ENCODE results near the gene STK32A. TPM values are rescaled to one million over a fixed set of nuclear protein-coding genes. Genes with fewer than 3 reads are reported as not detected.
A peak's percentile ranks its signal among the peaks of the same experiment; 100 is the strongest.

STK32A gene
- total and polyA plus RNA-seq, 2 donors = 0.09 to 0.14 TPM

DNA sequence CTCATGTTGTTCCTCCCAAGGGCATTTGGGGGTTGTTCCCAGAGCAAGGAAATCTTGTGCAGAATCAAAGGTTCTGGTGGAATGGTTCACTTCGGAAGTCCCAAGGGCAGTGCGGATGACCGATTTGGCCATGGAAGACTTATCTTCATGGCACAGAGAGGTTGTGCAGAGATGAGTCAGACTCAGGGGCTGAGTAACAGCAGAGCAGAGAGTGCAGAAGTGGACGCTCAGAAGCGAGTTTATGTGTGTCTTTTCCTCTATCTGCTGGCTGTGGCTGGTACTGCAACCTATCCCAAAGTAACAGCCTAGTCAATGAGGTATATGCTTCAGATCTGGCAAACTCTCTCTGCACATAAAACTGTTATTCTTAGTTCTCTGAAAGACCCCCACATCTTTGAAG is 157.0 kb downstream of the STK32A start:
- H3K9me3 ChIP-seq (ENCODE audit: control insufficient read depth in 2 of 2, insufficient read depth in 1 of 2, low read length in 1 of 2) = no peaks in the 10 kb centered on the region
- H3K4me1 ChIP-seq (ENCODE audit: control insufficient read depth in 2 of 2, insufficient read depth in 2 of 2, low read length in 2 of 2) = no peaks in the 10 kb centered on the region
- 86% methylated on average over 5 of the region's 5 CpGs for WGBS
- H3K4me3 ChIP-seq (ENCODE audit: low read length in 2 of 2) = no peak overlapping the region
- no peaks in the 10 kb centered on the region for H3K27me3 ChIP-seq (ENCODE audit: control insufficient read depth in 2 of 2, insufficient read depth in 1 of 2, low read length in 1 of 2)
- DNase-seq (ENCODE audit: low read depth in 6 of 9, low spot score in 9 of 9) = no peak
- H3K27ac ChIP-seq (ENCODE audit: low read depth in 1 of 2, low read length in 1 of 2) = no peak overlapping the region
- no peaks in the 10 kb centered on the region for H3K36me3 ChIP-seq (ENCODE audit: control insufficient read depth in 2 of 2, insufficient read depth in 2 of 2, low read length in 1 of 2)

DNA sequence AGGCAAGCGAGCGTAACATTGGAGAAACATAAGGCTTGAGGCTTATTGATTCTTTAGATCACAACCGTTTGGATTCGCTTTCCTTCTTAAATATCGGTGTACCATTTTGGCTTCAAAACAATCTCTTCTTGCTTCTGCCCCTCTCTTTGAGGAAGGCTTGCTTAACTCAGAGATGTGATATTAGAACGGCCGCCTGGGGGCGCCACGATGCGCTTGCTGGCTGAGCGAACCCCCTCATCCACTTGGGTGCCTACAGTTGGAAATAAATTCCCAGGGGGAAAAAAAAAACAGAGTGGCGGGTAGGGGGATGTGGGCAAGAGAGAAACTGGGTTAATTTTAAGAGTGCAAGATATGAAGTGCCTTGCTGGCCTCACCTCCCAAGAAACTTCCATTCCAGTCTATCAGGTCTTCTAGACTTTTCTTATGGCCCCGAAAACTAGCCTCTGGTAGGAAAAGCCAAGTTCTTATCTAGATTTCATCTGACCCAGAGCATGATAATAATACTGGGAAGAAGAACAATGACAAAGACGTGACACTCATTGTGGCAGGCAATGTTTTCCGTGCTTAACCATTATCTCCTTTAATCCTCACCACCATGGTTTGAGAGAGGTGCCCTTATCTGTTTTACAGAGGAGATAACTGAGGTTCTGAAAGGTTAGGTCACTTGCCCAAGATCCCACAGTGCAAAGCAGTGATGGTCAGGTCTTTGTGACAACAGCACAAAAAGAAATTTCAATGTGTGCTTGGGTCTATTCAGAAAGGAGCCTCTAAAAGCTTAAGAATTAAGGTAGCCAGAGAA is 159.2 kb downstream of the STK32A start:
- 93% methylated on average over 15 of the region's 15 CpGs for WGBS

GRCh38 chr5:147396070-147396823 is 161.4 kb downstream of the STK32A start:
- 81% methylated on average over 8 of the region's 8 CpGs for WGBS
- H3K36me3 ChIP-seq (ENCODE audit: control insufficient read depth in 2 of 2, insufficient read depth in 2 of 2, low read length in 1 of 2) = no peaks in the 10 kb centered on the region
- H3K9me3 ChIP-seq (ENCODE audit: control insufficient read depth in 2 of 2, insufficient read depth in 1 of 2, low read length in 1 of 2) = no peaks in the 10 kb centered on the region
- H3K27me3 ChIP-seq (ENCODE audit: control insufficient read depth in 2 of 2, insufficient read depth in 1 of 2, low read length in 1 of 2) = no peaks in the 10 kb centered on the region
- H3K4me1 ChIP-seq (ENCODE audit: control insufficient read depth in 2 of 2, insufficient read depth in 2 of 2, low read length in 2 of 2) = no peaks in the 10 kb centered on the region
- H3K27ac ChIP-seq (ENCODE audit: low read depth in 1 of 2, low read length in 1 of 2) = no peak overlapping the region
- no peak for DNase-seq (ENCODE audit: low read depth in 6 of 9, low spot score in 9 of 9)
- no peak overlapping the region for H3K4me3 ChIP-seq (ENCODE audit: low read length in 2 of 2)

More for the DNA sequence above, 159.2 kb downstream of the STK32A start:
- no peaks in the 10 kb centered on the region for H3K27me3 ChIP-seq (ENCODE audit: control insufficient read depth in 2 of 2, insufficient read depth in 1 of 2, low read length in 1 of 2)
- no peaks in the 10 kb centered on the region for H3K4me1 ChIP-seq (ENCODE audit: control insufficient read depth in 2 of 2, insufficient read depth in 2 of 2, low read length in 2 of 2)
- no peak for DNase-seq (ENCODE audit: low read depth in 6 of 9, low spot score in 9 of 9)
- H3K36me3 ChIP-seq (ENCODE audit: control insufficient read depth in 2 of 2, insufficient read depth in 2 of 2, low read length in 1 of 2) = no peaks in the 10 kb centered on the region
- H3K9me3 ChIP-seq (ENCODE audit: control insufficient read depth in 2 of 2, insufficient read depth in 1 of 2, low read length in 1 of 2) = no peaks in the 10 kb centered on the region
- H3K27ac ChIP-seq (ENCODE audit: low read depth in 1 of 2, low read length in 1 of 2) = no peak overlapping the region
- H3K4me3 ChIP-seq (ENCODE audit: low read length in 2 of 2) = no peak overlapping the region

GRCh38 chr5:147397616-147398015 is 162.8 kb downstream of the STK32A start:
- Histone ChIP-seq H3K4me3 (ENCODE audit: low read length in 2 of 2) (no peak overlapping the region), H3K27me3 (ENCODE audit: control insufficient read depth in 2 of 2, insufficient read depth in 1 of 2, low read length in 1 of 2) (no peaks in the 10 kb centered on the region), H3K27ac (ENCODE audit: low read depth in 1 of 2, low read length in 1 of 2) (no peak overlapping the region), H3K9me3 (ENCODE audit: control insufficient read depth in 2 of 2, insufficient read depth in 1 of 2, low read length in 1 of 2) (no peaks in the 10 kb centered on the region), H3K4me1 (ENCODE audit: control insufficient read depth in 2 of 2, insufficient read depth in 2 of 2, low read length in 2 of 2) (no peaks in the 10 kb centered on the region), H3K36me3 (ENCODE audit: control insufficient read depth in 2 of 2, insufficient read depth in 2 of 2, low read length in 1 of 2) (no peaks in the 10 kb centered on the region)
- WGBS = 95% methylated on average over 11 of the region's 11 CpGs
- DNase-seq (ENCODE audit: low read depth in 6 of 9, low spot score in 9 of 9) = no peak

GRCh38 chr5:147398860-147399259 is 164.0 kb downstream of the STK32A start:
- Histone ChIP-seq H3K9me3 (ENCODE audit: control insufficient read depth in 2 of 2, insufficient read depth in 1 of 2, low read length in 1 of 2) (no peaks in the 10 kb centered on the region), H3K4me3 (ENCODE audit: low read length in 2 of 2) (no peak overlapping the region), H3K36me3 (ENCODE audit: control insufficient read depth in 2 of 2, insufficient read depth in 2 of 2, low read length in 1 of 2) (no peaks in the 10 kb centered on the region), H3K4me1 (ENCODE audit: control insufficient read depth in 2 of 2, insufficient read depth in 2 of 2, low read length in 2 of 2) (no peaks in the 10 kb centered on the region), H3K27me3 (ENCODE audit: control insufficient read depth in 2 of 2, insufficient read depth in 1 of 2, low read length in 1 of 2) (no peaks in the 10 kb centered on the region), H3K27ac (ENCODE audit: low read depth in 1 of 2, low read length in 1 of 2) (no peak overlapping the region)
- 97% methylated on average over 9 of the region's 9 CpGs for WGBS
- DNase-seq (ENCODE audit: low read depth in 6 of 9, low spot score in 9 of 9) = no peak

- Histone ChIP-seq H3K4me3 (ENCODE audit: low read length in 2 of 2) (no peak overlapping the region), H3K27ac (ENCODE audit: low read depth in 1 of 2, low read length in 1 of 2) (no peak overlapping the region), H3K9me3 (ENCODE audit: control insufficient read depth in 2 of 2, insufficient read depth in 1 of 2, low read length in 1 of 2) (no peaks in the 10 kb centered on the region), H3K27me3 (ENCODE audit: control insufficient read depth in 2 of 2, insufficient read depth in 1 of 2, low read length in 1 of 2) (no peaks in the 10 kb centered on the region), H3K4me1 (ENCODE audit: control insufficient read depth in 2 of 2, insufficient read depth in 2 of 2, low read length in 2 of 2) (no peaks in the 10 kb centered on the region), H3K36me3 (ENCODE audit: control insufficient read depth in 2 of 2, insufficient read depth in 2 of 2, low read length in 1 of 2) (no peaks in the 10 kb centered on the region)
- whole genome bisulfite sequencing = 88% methylated on average over 7 of the region's 7 CpGs
- DNase-seq (ENCODE audit: low read depth in 6 of 9, low spot score in 9 of 9) = no peak
These were observed 165.4 kb downstream of the STK32A start for GRCh38 chr5:147400126-147400809.

- H3K27ac ChIP-seq (ENCODE audit: low read depth in 1 of 2, low read length in 1 of 2) = no peak overlapping the region
- H3K4me3 ChIP-seq (ENCODE audit: low read length in 2 of 2) = no peak overlapping the region
- no peaks in the 10 kb centered on the region for H3K27me3 ChIP-seq (ENCODE audit: control insufficient read depth in 2 of 2, insufficient read depth in 1 of 2, low read length in 1 of 2)
- H3K9me3 ChIP-seq (ENCODE audit: control insufficient read depth in 2 of 2, insufficient read depth in 1 of 2, low read length in 1 of 2) = no peaks in the 10 kb centered on the region
- DNase-seq (ENCODE audit: low read depth in 6 of 9, low spot score in 9 of 9) = no peak
- no peaks in the 10 kb centered on the region for H3K4me1 ChIP-seq (ENCODE audit: control insufficient read depth in 2 of 2, insufficient read depth in 2 of 2, low read length in 2 of 2)
- H3K36me3 ChIP-seq (ENCODE audit: control insufficient read depth in 2 of 2, insufficient read depth in 2 of 2, low read length in 1 of 2) = no peaks in the 10 kb centered on the region
These were observed 166.1 kb downstream of the STK32A start for GRCh38 chr5:147400881-147401280.

DNA sequence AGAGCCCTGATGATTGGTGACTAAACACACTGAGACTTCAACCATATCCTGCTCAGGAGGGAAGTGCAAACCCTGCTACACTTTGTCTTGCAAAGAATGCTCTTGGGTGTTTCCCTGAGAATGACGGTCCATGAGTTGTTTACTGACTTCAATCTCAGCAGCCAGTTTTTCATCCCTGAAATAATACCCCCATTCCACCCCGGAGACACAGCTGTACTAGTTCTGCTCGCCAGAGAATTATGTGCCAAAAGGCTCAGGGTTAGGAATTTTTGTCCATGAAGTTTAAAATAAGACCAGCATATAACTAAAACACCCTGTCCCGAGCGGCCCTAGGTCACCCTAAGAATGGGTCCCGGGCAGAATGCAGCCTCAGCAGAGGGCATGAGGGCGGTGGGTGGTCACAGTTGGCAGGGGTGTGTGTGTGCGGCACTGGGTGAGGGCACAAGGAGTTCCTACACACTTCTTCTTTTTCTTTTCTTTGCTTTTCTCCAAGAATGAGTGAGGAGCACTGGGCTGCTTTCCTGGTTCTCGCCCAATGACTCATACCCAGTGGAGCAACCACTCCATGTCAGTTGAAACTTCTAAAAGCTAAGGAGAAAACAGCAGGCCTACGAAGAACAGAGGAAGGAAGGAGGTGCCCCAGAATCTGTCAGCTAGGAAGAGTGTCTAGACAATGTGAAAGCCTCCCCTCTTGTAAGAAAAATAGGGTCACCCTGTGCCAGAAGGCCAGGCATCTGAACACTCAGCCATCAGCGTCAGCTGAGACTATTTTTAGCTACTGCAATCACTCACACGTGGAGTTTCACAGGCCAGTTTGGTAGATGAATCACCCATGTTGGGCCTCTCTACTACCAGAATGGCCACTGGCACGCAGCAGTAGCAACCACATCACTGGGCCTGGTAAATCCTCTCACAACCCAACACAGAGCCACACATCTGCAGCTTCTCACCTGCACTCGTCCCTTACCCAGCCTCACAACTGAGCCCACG is 169.1 kb downstream of the STK32A start:
- Histone ChIP-seq H3K27me3 (ENCODE audit: control insufficient read depth in 2 of 2, insufficient read depth in 1 of 2, low read length in 1 of 2) (no peaks in the 10 kb centered on the region), H3K4me3 (ENCODE audit: low read length in 2 of 2) (no peak overlapping the region), H3K36me3 (ENCODE audit: control insufficient read depth in 2 of 2, insufficient read depth in 2 of 2, low read length in 1 of 2) (no peaks in the 10 kb centered on the region), H3K4me1 (ENCODE audit: control insufficient read depth in 2 of 2, insufficient read depth in 2 of 2, low read length in 2 of 2) (no peaks in the 10 kb centered on the region), H3K9me3 (ENCODE audit: control insufficient read depth in 2 of 2, insufficient read depth in 1 of 2, low read length in 1 of 2) (no peaks in the 10 kb centered on the region), H3K27ac (ENCODE audit: low read depth in 1 of 2, low read length in 1 of 2) (peak overlapping the region in 1 of 2 donors; percentile 31)
- WGBS = 90% methylated on average over 15 of the region's 15 CpGs
- DNase-seq (ENCODE audit: low read depth in 6 of 9, low spot score in 9 of 9) = no peak

Data from thymus (tissue), 11 donors.